OCI-LY3 (cell line): Measurements from ENCODE around the gene PRKCQ.
A peak's percentile ranks its signal among the peaks of the same experiment; 100 is the strongest.

Experiments
- H2AFZ ChIP-seq: fragments of 200-600, 300-600 bp; shearing (Covaris generic); 2 replicates; pipeline ENCODE4 v1.6.0; 2014; ENCODE audit warnings: antibody characterized with exemption, low read depth, low read length
- H3K27ac ChIP-seq: fragments of 200-600, 300-600 bp; sonication (generic); 2 replicates; pipeline ENCODE4 v1.5.1; 2014; ENCODE audit warnings: mild to moderate bottlenecking, low read length, moderate library complexity, mixed read lengths
- H3K27me3 ChIP-seq: fragments of 200-600, 300-600 bp; sonication (generic); 2 replicates; pipeline ENCODE4 v1.6.1; 2014; ENCODE audit warnings: low read depth, low read length, mixed read lengths
- H3K36me3 ChIP-seq: fragments of 200-600, 300-600 bp; sonication (generic); replicated peaks from 2 replicates; pipeline ENCODE3; 2014; ENCODE audit warnings: low read depth, low read length, mixed read lengths
- H3K4me1 ChIP-seq: fragments of 300-600, 200-600 bp; sonication (generic); 2 replicates; pipeline ENCODE4 v1.6.1; 2014; ENCODE audit warnings: low read length, mixed read lengths
- H3K4me2 ChIP-seq: fragments of 200-600, 300-600 bp; sonication (generic); 2 replicates; pipeline ENCODE4 v1.6.1; 2014; ENCODE audit warnings: low read length, mixed read lengths
- H3K4me3 ChIP-seq: fragments of 300-600, 200-600 bp; sonication (generic); 2 replicates; pipeline ENCODE4 v1.5.1; 2014; ENCODE audit warnings: antibody characterized with exemption, mild to moderate bottlenecking, low read length, moderate library complexity
- H3K79me2 ChIP-seq: fragments of 300-600, 200-600 bp; shearing (Covaris generic); 2 replicates; pipeline ENCODE4 v1.6.1; 2014; ENCODE audit warnings: mild to moderate bottlenecking, low read length, mixed read lengths
- H3K9ac ChIP-seq: fragments of 300-600, 200-600 bp; shearing (Covaris generic); 2 replicates; pipeline ENCODE4 v1.6.0; 2014; ENCODE audit warnings: mild to moderate bottlenecking, low read length, moderate library complexity
- H3K9me3 ChIP-seq: fragments of 200-600, 300-600 bp; shearing (Covaris generic); 2 replicates; pipeline ENCODE4 v1.6.1; 2014; ENCODE audit warnings: low read length, mixed read lengths; ENCODE audit not compliant: insufficient read depth
- H4K20me1 ChIP-seq: fragments of 200-600, 300-600 bp; sonication (generic); 2 replicates; pipeline ENCODE4 v1.6.1; 2016; ENCODE audit warnings: low read length, mixed read lengths; ENCODE audit not compliant: insufficient read depth
- EZH2phosphoT487 ChIP-seq: fragments of 200-600 bp; shearing (Covaris generic); IDR thresholded peaks from 2 replicates; pipeline ENCODE4 v1.6.1; 2018; ENCODE audit warnings: antibody characterized with exemption, mixed run types, low read depth
- TF ChIP-seq, protein P1 (sequence below): fragments of 200-600, 300-600 bp; sonication (generic); IDR thresholded peaks from 2 replicates; pipeline ENCODE4 v1.5.1; 2014; ENCODE audit warnings: antibody characterized with exemption, low read length, low read depth

Gene PRKCQ

DNA sequence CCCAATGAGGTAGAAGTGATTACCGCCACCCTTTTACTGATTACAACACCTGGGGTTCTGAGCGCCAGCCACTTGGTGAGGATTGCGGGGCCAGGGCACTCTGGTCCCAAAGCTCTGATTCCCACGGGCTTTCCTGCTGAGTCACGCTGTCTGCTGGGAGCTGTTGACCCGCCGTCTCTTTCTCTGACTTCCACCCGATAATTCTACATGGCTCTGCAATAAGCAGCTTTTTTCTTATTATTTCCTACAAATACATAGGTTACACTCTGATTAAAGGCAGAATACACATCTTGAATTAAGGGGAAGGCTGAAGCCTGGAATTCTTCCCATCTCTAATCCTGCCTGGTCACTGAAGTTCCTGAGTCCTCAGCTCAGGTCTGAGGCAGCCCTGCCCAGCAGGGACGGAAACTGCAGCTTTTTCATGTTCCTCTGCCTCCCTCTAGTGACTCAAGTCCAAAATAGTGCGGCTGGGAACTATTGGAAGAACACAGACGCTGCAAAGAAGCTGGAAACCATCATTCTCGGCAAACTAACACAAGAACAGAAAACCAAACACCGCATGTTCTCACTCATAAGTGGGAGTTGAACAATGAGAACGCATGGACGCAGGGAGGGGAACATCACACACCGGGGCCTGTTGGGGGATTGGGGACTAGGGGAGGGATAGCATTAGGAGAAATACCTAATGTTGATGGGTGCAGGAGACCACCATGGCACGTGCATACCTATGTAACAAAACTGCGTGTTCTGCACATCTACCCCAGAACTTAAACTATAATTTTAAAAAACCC is 178.3 kb downstream of the PRKCQ start:
- H3K27ac ChIP-seq: no peak overlapping the region
- no peaks in the 10 kb centered on the region for H3K79me2 ChIP-seq
- TF ChIP-seq EZH2phosphoT487: no peak
- TF ChIP-seq, protein P1, sequence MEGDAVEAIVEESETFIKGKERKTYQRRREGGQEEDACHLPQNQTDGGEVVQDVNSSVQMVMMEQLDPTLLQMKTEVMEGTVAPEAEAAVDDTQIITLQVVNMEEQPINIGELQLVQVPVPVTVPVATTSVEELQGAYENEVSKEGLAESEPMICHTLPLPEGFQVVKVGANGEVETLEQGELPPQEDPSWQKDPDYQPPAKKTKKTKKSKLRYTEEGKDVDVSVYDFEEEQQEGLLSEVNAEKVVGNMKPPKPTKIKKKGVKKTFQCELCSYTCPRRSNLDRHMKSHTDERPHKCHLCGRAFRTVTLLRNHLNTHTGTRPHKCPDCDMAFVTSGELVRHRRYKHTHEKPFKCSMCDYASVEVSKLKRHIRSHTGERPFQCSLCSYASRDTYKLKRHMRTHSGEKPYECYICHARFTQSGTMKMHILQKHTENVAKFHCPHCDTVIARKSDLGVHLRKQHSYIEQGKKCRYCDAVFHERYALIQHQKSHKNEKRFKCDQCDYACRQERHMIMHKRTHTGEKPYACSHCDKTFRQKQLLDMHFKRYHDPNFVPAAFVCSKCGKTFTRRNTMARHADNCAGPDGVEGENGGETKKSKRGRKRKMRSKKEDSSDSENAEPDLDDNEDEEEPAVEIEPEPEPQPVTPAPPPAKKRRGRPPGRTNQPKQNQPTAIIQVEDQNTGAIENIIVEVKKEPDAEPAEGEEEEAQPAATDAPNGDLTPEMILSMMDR: peak; percentile 67
- peak overlapping the region; percentile 51 for H3K9ac ChIP-seq
- H4K20me1 ChIP-seq: no peaks in the 10 kb centered on the region
- no peaks in the 10 kb centered on the region for H3K9me3 ChIP-seq
- 0 out of 2 replicates have a peak overlapping the region, but pooled peaks have one; percentile 26 for H2AFZ ChIP-seq
- H3K4me3 ChIP-seq: peak overlapping the region; percentile 67
- peaks cover 23% of the 10 kb centered on the region for H3K27me3 ChIP-seq
- H3K4me2 ChIP-seq: peak overlapping the region; percentile 88
- H3K36me3 ChIP-seq: no peaks in the 10 kb centered on the region
- H3K4me1 ChIP-seq: peaks cover 35% of the 10 kb centered on the region

DNA sequence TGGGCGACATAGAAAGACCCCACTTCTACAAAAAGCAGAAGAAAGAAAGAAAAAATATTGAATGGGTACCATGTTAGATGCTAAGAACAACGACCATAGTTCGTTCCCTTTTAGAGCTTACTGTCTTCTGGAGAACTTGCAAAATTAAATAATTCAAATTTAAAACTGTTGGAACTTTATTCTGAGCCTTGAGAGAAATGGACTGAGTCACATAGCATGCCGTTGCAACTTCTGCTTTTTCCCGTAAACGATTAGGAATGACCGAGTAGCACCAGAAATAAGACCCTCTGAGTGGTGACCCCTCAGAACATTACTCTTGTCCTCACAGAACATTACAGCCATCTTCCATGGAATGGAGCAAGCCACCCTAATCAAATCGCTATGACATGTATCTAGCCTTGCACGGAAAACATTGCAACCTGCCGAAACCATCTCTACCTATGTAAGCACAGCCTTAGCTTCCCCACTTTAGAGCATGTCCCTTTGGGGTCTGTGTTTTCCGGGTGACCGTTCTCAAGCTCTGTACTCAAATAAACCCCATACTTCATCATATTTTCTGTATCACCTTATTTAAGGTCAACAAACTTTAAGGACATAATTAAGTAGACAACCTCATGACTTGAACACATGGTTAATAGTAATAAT is 179.1 kb downstream of the PRKCQ start:
- Histone ChIP-seq H3K9ac (peak overlapping the region; percentile 51), H3K27me3 (peaks cover 23% of the 10 kb centered on the region), H3K4me1 (peaks cover 36% of the 10 kb centered on the region), H3K4me2 (peak overlapping the region; percentile 88), H3K4me3 (peak overlapping the region; percentile 67), H2AFZ (no peak overlapping the region), H3K27ac (no peak overlapping the region), H3K36me3 (no peaks in the 10 kb centered on the region), H3K9me3 (no peaks in the 10 kb centered on the region), H3K79me2 (no peaks in the 10 kb centered on the region), H4K20me1 (no peaks in the 10 kb centered on the region)
- TF ChIP-seq, protein P1: no peak
- TF ChIP-seq EZH2phosphoT487: no peak

DNA sequence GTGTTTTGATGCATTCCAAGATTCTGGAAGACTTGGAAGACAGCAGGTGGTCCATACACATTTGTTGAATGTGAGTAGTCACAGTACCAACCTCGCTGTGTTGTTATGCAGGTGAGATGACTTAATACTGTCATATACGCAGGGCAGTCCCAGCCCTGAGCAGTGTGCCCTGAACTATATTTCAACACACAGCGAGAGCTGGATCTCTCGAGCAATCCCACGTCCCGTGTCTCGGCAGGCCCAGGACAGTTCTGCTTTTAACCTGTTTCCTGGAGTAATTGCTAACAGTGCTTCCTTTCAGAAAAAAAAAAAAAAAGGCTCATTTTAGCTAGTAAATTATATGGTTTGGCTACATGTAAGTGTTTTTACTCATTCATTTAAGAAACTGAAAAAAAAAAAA is 179.7 kb downstream of the PRKCQ start:
- 0 out of 2 replicates have a peak overlapping the region, but pooled peaks have one; percentile 18 for H3K4me3 ChIP-seq
- peak overlapping the region; percentile 88 for H3K4me2 ChIP-seq
- H3K79me2 ChIP-seq: no peaks in the 10 kb centered on the region
- no peak for TF ChIP-seq EZH2phosphoT487
- TF ChIP-seq, protein P1: no peak
- no peak overlapping the region for H2AFZ ChIP-seq
- no peak overlapping the region for H3K27ac ChIP-seq
- peaks cover 23% of the 10 kb centered on the region for H3K27me3 ChIP-seq
- H3K9me3 ChIP-seq: no peaks in the 10 kb centered on the region
- no peaks in the 10 kb centered on the region for H3K36me3 ChIP-seq
- no peak overlapping the region for H3K9ac ChIP-seq
- H3K4me1 ChIP-seq: peaks cover 36% of the 10 kb centered on the region
- no peaks in the 10 kb centered on the region for H4K20me1 ChIP-seq

DNA sequence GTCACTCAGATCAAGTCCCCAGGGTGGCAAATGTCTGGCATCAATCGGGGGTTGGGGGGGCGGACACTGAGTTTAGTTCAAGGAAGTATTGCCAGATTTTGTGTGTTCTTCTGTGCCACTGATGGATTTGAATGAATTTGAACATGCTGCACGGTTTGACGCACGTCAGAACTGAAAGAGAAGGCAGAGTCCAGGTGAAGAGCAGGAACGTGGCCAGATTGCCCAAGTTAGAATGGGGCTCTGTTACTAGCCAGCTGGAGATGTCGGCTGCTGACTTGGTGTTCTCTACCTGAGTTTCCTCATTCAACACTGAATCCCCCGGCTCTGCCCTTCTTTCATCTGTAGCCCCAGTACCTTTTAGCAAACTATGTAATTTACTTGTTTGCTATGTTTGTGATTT is 180.2 kb downstream of the PRKCQ start:
- H3K9me3 ChIP-seq: no peaks in the 10 kb centered on the region
- peak overlapping the region; percentile 88 for H3K4me2 ChIP-seq

More for the DNA sequence above, 180.2 kb downstream of the PRKCQ start:
- TF ChIP-seq, protein P1: no peak
- no peak for TF ChIP-seq EZH2phosphoT487
- Histone ChIP-seq H3K27me3 (peaks cover 23% of the 10 kb centered on the region), H3K9ac (no peak overlapping the region), H2AFZ (no peak overlapping the region), H3K79me2 (no peaks in the 10 kb centered on the region), H4K20me1 (no peaks in the 10 kb centered on the region), H3K4me3 (0 out of 2 replicates have a peak overlapping the region, but pooled peaks have one; percentile 18), H3K4me1 (peaks cover 36% of the 10 kb centered on the region), H3K36me3 (no peaks in the 10 kb centered on the region), H3K27ac (no peak overlapping the region)
